Prostate gland (tissue), 2 donors: ENCODE data around the gene RAPGEF2. TPM values are rescaled to one million over a fixed set of nuclear protein-coding genes. Genes with fewer than 3 reads are reported as not detected.

ENCODE experiments used
- DNase-seq: peaks from one replicate; pipeline ENCODE4 v3.0.0-alpha.2; 2019; ENCODE audit warnings: low spot score
- H3K27ac ChIP-seq, 2 donors: fragments of 200-600 bp; sonication (generic); 2 replicates each; pipeline ENCODE4 v1.5.1; 2017 to 2019
- H3K27me3 ChIP-seq: fragments of 200-600 bp; sonication (generic); replicated peaks from 2 replicates; pipeline ENCODE4 v1.5.1; 2019; ENCODE audit not compliant: insufficient read depth
- H3K36me3 ChIP-seq, 2 donors: fragments of 200-600 bp; sonication (generic); 1 replicate in 1 of 2; 2 replicates in 1 of 2; pipeline versions ENCODE4 v1.5.1 to v1.8.1; 2017 to 2019
- H3K4me1 ChIP-seq: fragments of 200-600 bp; sonication (generic); replicated peaks from 2 replicates; pipeline ENCODE4 v1.5.1; 2019
- H3K4me3 ChIP-seq, 2 donors: fragments of 200-600 bp; sonication (generic); 2 replicates each; pipeline ENCODE4 v1.5.1; 2017 to 2019
- H3K9me3 ChIP-seq: fragments of 200-600 bp; sonication (generic); 2 replicates; pipeline ENCODE4 v1.5.1; 2017
- CTCF ChIP-seq, 4 experiments: fragments of 200-600 bp in 2 of 4; fragments of 450-650 bp in 2 of 4; sonication (generic) in 2 of 4; IDR thresholded peaks; 1 replicate in 3 of 4; 2 replicates in 1 of 4; pipeline ENCODE4 v1.5.1; 2016 to 2019; ENCODE audit warnings: antibody characterized with exemption in 4 of 4, mild to moderate bottlenecking in 2 of 4, moderate library complexity in 2 of 4
- POLR2A ChIP-seq: fragments of 450-650 bp; IDR thresholded peaks from one replicate; pipeline ENCODE4 v1.6.1; 2016; ENCODE audit warnings: antibody characterized with exemption, mild to moderate bottlenecking
- POLR2AphosphoS5 ChIP-seq: sonication (generic); formaldehyde crosslinking; IDR thresholded peaks from one replicate; pipeline ENCODE4 v1.6.1; 2017; ENCODE audit warnings: antibody characterized with exemption
- WGBS: methylation state at CpG from one replicate; pipeline ENCODE4 v1.1.5; 2018; 5-methylcytosine and 5-hydroxymethylcytosine counted together
- intact Hi-C: fragments of 100-400 bp; cut with DNase I; formaldehyde crosslinking; loops from one replicate; pipeline ENCODE4 v1.14.2; 2022
- total RNA-seq, 2 donors: library from RNA; depleted of rRNA; stranded (reverse); fragments of >200 nt; gene quantifications; one replicate each; pipeline ENCODE4 v1.1.0, GENCODE V29; 2016

RAPGEF2 gene
- total RNA-seq, 2 donors from 2014 or later = 29.2 to 29.5 TPM

GRCh38 chr4:159197885-159198269 lies 95.0 kb downstream of the RAPGEF2 start:
- no peaks in the 10 kb centered on the region for H3K27me3 ChIP-seq
- 87% methylated on average over 6 of the region's 6 CpGs for WGBS
- H3K36me3 ChIP-seq = no peaks in the 10 kb centered on the region
- no peak for TF ChIP-seq CTCF (IDR thresholded peaks at IDR 0.05)
- no peak for TF ChIP-seq POLR2A
- TF ChIP-seq POLR2AphosphoS5 = no peak
- H3K4me1 ChIP-seq = no peaks in the 10 kb centered on the region
- intact Hi-C loops = no loop called here
- no peaks in the 10 kb centered on the region for H3K9me3 ChIP-seq
- no peak overlapping the region for H3K4me3 ChIP-seq
- H3K27ac ChIP-seq = no peak overlapping the region
- DNase-seq = no peak

- no peaks in the 10 kb centered on the region for H3K36me3 ChIP-seq
- TF ChIP-seq POLR2AphosphoS5 (no peak), CTCF (IDR thresholded peaks at IDR 0.05) (no peak), POLR2A (no peak)
- intact Hi-C loops = loop anchor here (10.0 kb wide), 2 partner anchors 345 to 475 kb away; partner anchors contain the start of gene PPID
Measured at GRCh38 chr4:159199826-159200225, 96.9 kb downstream of the RAPGEF2 start.

GRCh38 chr4:159201168-159201567 lies 98.3 kb downstream of the RAPGEF2 start:
- no peaks in the 10 kb centered on the region for H3K36me3 ChIP-seq
- peaks cover 10% of the 10 kb centered on the region for H3K4me1 ChIP-seq
- no peak overlapping the region for H3K4me3 ChIP-seq
- DNase-seq = no peak
- 47% methylated on average over 6 of the region's 6 CpGs for WGBS
- TF ChIP-seq POLR2AphosphoS5 (no peak), CTCF (IDR thresholded peaks at IDR 0.05) (no peak), POLR2A (no peak)
- H3K27me3 ChIP-seq = no peaks in the 10 kb centered on the region
- H3K27ac ChIP-seq = peak overlapping the region in 1 of 2 donors; percentile 1
- H3K9me3 ChIP-seq = no peaks in the 10 kb centered on the region
- intact Hi-C loops = loop anchor here (10.0 kb wide), 2 partner anchors 346 to 476 kb away; partner anchors contain the start of gene PPID

More at GRCh38 chr4:159199826-159200225, 96.9 kb downstream of the RAPGEF2 start:
- peaks cover 9% of the 10 kb centered on the region for H3K4me1 ChIP-seq
- DNase-seq = no peak
- H3K9me3 ChIP-seq = no peaks in the 10 kb centered on the region
- H3K27ac ChIP-seq = no peak overlapping the region
- H3K4me3 ChIP-seq = no peak overlapping the region
- 98% methylated on average over 1 of the region's 1 CpG for whole genome bisulfite sequencing
- no peaks in the 10 kb centered on the region for H3K27me3 ChIP-seq

- Histone ChIP-seq H3K4me3 (no peak overlapping the region), H3K27me3 (no peaks in the 10 kb centered on the region), H3K4me1 (peaks cover 10% of the 10 kb centered on the region), H3K9me3 (no peaks in the 10 kb centered on the region), H3K36me3 (no peaks in the 10 kb centered on the region), H3K27ac (no peak overlapping the region)
- TF ChIP-seq CTCF (IDR thresholded peaks at IDR 0.05) (no peak), POLR2A (no peak), POLR2AphosphoS5 (no peak)
- DNase-seq = no peak
- intact Hi-C loops = loop anchor here (10.0 kb wide), 2 partner anchors 350 to 480 kb away; partner anchors contain the start of gene PPID
- WGBS = 62% methylated on average over 6 of the region's 6 CpGs
Measured at GRCh38 chr4:159204566-159204965, 101.7 kb downstream of the RAPGEF2 start.

- Histone ChIP-seq H3K27me3 (no peaks in the 10 kb centered on the region), H3K27ac (no peak overlapping the region), H3K9me3 (no peaks in the 10 kb centered on the region), H3K4me3 (no peak overlapping the region), H3K36me3 (no peaks in the 10 kb centered on the region), H3K4me1 (peaks cover 10% of the 10 kb centered on the region)
- intact Hi-C loops = loop anchor here (10.0 kb wide), 2 partner anchors 351 to 481 kb away; partner anchors contain the start of gene PPID
- no peak for DNase-seq
- TF ChIP-seq POLR2A = no peak
- no peak for TF ChIP-seq CTCF (IDR thresholded peaks at IDR 0.05)
- TF ChIP-seq POLR2AphosphoS5 = no peak
- 86% methylated on average over 3 of the region's 3 CpGs for WGBS
Measured at GRCh38 chr4:159205466-159205865, 102.6 kb downstream of the RAPGEF2 start.
